ENCODE results near the gene CEP95.

Gene CEP95

GRCh38 chr17:64500862-64501765 is 5.7 kb upstream of the CEP95 start:
- H3K4me3 ChIP-seq (ENCODE audit: low read depth, low read length): no peak overlapping the region
- no peak for DNase-seq (ENCODE audit: low read depth)
- no peak for TF ChIP-seq CTCF (IDR thresholded peaks at IDR 0.05; ENCODE audit: low read depth, low read length, missing control alignments)

DNA sequence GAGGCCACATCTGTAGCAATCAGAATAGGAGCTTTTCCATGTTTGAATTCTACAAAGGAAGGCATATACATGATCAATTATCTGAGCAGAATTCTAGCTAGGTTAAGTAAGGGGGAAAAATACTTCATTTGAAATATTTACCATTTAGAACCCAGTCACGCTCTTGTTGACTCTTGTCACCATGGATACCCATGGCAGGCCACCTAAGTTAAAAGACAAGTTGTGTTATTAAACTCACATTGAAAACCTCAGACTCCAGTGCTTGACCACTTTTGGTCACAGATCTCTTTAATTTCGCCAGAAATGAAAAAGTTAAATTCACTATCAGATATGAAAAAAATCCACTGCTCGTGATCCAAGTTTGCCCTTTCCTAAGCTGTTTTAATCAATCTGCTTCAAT is 4.8 kb upstream of the CEP95 start:
- no peak for TF ChIP-seq CTCF (IDR thresholded peaks at IDR 0.05; ENCODE audit: low read depth, low read length, missing control alignments)
- H3K4me3 ChIP-seq (ENCODE audit: low read depth, low read length): no peak overlapping the region
- DNase-seq (ENCODE audit: low read depth): no peak

DNA sequence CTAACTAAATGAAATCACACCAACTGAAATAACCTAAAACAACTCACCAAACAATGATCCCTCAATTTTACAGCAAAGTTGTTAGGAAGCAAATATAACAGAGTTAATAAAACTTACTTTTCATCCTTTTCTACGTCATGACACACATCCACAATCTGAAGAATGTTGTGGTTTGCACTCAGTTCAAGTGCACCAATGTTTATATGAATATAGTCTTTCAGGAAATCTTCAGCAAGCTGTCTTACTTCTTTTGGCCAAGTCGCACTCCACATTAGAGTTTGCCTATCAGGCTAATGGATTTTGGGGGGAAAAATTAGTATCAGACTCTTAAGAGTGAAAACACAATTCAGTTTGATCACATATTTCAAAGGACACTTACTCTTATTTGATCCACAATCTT is 4.0 kb upstream of the CEP95 start:
- no peak overlapping the region for H3K4me3 ChIP-seq (ENCODE audit: low read depth, low read length)
- TF ChIP-seq CTCF (IDR thresholded peaks at IDR 0.05; ENCODE audit: low read depth, low read length, missing control alignments): no peak
- no peak for DNase-seq (ENCODE audit: low read depth)

- no peak overlapping the region for H3K4me3 ChIP-seq (ENCODE audit: low read depth, low read length)
- TF ChIP-seq CTCF (IDR thresholded peaks at IDR 0.05; ENCODE audit: low read depth, low read length, missing control alignments): no peak
- DNase-seq (ENCODE audit: low read depth): no peak
Measured at GRCh38 chr17:64503341-64503740, 3.4 kb upstream of the CEP95 start.

DNA sequence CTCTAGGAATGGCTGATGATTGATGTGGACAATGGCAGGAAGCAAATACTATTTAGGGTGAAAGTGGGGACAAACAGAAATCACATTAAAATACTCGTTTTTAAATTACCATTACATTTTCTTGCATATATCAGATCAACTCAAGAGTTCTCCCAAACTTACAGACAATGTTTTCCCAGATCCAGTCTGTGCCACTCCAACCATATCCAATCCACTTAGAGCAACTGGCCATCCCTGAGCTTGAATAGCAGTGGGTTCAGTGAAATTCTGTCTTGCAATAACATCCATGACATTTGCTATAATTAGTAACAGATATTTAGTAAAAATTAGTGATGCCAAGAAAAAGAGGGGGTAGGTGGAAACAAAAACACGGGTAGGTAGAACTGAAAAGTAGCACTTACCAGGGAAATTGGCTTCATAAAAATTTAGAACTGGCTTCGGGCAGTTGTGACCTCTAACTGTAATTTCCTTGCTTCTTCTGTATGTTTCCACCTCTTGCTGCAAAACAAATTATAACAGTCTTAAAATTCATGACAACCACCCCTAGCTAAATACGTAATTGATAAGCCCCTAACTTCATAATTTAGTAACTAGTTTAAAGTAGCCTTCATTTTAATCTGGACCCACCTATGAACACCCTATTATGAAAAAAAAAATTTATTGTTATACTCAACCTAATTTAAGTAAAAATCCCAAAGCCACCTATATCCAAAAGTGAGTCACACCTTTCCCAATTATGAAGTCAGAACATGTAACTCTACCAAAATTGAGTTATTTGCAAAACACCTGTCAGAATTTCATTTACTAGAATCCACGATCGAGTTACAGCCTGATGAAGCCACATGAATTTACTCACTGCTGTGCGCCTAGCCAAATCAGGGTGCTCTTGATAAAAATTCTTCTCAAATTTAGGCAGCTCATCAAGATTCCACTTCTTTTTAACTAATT is 2.7 kb upstream of the CEP95 start:
- no peak for DNase-seq (ENCODE audit: low read depth)
- H3K4me3 ChIP-seq (ENCODE audit: low read depth, low read length): peak overlapping the region; percentile 74
- TF ChIP-seq CTCF (IDR thresholded peaks at IDR 0.05; ENCODE audit: low read depth, low read length, missing control alignments): no peak

DNA sequence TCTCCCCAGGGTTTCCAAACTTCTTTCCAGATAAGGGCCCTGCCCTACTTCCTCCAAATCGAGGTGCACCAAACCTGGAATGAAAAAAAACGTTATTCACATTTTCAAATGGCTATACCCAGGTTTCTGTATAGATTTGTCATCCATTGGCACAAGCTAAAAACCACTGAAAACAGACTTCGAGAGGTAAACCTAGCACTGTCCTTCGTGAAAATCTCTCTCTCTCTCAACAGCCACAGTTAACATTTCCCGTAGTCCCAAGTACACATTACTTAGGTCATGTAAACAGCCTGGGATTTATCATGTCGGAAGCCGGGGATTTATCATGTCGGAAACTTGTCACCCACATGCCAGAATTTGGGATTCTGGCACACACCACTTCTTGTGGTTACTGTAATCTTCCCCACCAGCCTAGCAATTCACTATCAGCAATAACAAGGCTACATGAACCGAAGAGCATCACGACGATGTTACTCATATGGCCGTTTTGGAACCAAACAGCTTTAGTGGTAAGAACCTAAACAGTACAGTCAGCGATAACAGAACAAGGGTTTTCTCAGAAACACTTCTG is 1.9 kb upstream of the CEP95 start:
- TF ChIP-seq CTCF (IDR thresholded peaks at IDR 0.05; ENCODE audit: low read depth, low read length, missing control alignments): no peak
- DNase-seq (ENCODE audit: low read depth): no peak
- peak overlapping the region; percentile 74 for H3K4me3 ChIP-seq (ENCODE audit: low read depth, low read length)

All from GM12864 (cell line).